Upper lobe of right lung (tissue), 1 donor: ENCODE results near the gene CCDC117. TPM values are rescaled to one million over a fixed set of nuclear protein-coding genes. Genes with fewer than 3 reads are reported as not detected.
"Not testable (repeated sequence)": the region's sequence is repeated elsewhere in the genome, so short reads cannot be mapped to it uniquely, and the experiment has no call there.

Experiments used
- ATAC-seq: fragments of 200-7000 bp; cut with Tn5 transposase; one replicate; pipeline ENCODE4 v1.9.1; 2020; ENCODE audit warnings: mild to moderate bottlenecking, moderate library complexity
- DNase-seq: peaks from one replicate; pipeline ENCODE4 v3.0.0-alpha.2; 2020
- H3K27ac ChIP-seq: fragments of 200-600 bp; one replicate; pipeline ENCODE4 v1.8.0; 2022
- H3K27me3 ChIP-seq: fragments of 200-600 bp; one replicate; pipeline ENCODE4 v1.8.0; 2022; ENCODE audit warnings: mild to moderate bottlenecking
- H3K36me3 ChIP-seq: fragments of 200-600 bp; one replicate; pipeline ENCODE4 v1.8.0; 2022
- H3K4me1 ChIP-seq: fragments of 200-600 bp; one replicate; pipeline ENCODE4 v1.8.0; 2022
- H3K4me3 ChIP-seq: fragments of 200-600 bp; one replicate; pipeline ENCODE4 v1.8.0; 2022; ENCODE audit warnings: mild to moderate bottlenecking
- H3K9me3 ChIP-seq: fragments of 200-600 bp; one replicate; pipeline ENCODE4 v1.8.0; 2022
- intact Hi-C: fragments of 100-400 bp; cut with DNase I; formaldehyde crosslinking; loops from one replicate; pipeline ENCODE4 v1.11.0; 2022
- total RNA-seq: library from RNA; stranded (reverse); fragmentation: NEBNext Ultra II Directional; extraction: Animal tissue kit (Norgen Biotek cat#: 25700); gene quantifications from one replicate; pipeline ENCODE4 v1.2.1, GENCODE V29; 2021
- TF ChIP-seq, protein P1 (sequence below): fragments of 200-600 bp; IDR thresholded peaks from one replicate; pipeline ENCODE4 v1.8.0; 2022; ENCODE audit warnings: antibody characterized with exemption
- donor health status: DM: no; HTN: yes; CAD: no; lungs with severe emphysema.

CCDC117 gene
- total RNA-seq, 1 donor from 2014 or later: 19.7 TPM

DNA sequence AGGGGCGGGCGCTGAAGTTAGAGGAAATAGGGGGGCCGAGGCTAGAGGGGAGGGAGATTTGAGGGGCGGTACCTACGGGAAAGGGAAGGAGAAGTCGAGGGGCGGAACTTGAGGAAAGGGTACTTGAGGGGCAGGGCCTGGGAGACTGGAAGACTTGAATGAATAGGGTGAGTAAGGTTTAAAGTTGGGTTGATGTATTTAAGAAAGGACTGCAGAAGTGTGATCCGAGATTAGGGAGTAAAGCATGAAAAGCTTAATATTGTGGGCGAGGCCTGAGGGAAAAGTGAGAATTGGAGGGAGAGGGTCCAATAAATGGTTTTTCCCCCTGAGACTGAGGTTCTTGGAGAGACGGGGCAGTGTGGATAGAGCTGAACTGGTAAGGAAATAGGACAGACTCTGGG is 29.9 kb upstream of the CCDC117 start:
- H3K27ac ChIP-seq: peak overlapping the region; percentile 51
- TF ChIP-seq, protein P1, sequence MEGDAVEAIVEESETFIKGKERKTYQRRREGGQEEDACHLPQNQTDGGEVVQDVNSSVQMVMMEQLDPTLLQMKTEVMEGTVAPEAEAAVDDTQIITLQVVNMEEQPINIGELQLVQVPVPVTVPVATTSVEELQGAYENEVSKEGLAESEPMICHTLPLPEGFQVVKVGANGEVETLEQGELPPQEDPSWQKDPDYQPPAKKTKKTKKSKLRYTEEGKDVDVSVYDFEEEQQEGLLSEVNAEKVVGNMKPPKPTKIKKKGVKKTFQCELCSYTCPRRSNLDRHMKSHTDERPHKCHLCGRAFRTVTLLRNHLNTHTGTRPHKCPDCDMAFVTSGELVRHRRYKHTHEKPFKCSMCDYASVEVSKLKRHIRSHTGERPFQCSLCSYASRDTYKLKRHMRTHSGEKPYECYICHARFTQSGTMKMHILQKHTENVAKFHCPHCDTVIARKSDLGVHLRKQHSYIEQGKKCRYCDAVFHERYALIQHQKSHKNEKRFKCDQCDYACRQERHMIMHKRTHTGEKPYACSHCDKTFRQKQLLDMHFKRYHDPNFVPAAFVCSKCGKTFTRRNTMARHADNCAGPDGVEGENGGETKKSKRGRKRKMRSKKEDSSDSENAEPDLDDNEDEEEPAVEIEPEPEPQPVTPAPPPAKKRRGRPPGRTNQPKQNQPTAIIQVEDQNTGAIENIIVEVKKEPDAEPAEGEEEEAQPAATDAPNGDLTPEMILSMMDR: no peak
- H3K4me3 ChIP-seq: peak overlapping the region; percentile 99
- peaks cover 12% of the 10 kb centered on the region for H3K4me1 ChIP-seq
- DNase-seq: no peak
- H3K27me3 ChIP-seq: no peaks in the 10 kb centered on the region
- H3K9me3 ChIP-seq: no peaks in the 10 kb centered on the region
- H3K36me3 ChIP-seq: peaks cover 38% of the 10 kb centered on the region
- ATAC-seq: no peak
- intact Hi-C loops: no loop called here

DNA sequence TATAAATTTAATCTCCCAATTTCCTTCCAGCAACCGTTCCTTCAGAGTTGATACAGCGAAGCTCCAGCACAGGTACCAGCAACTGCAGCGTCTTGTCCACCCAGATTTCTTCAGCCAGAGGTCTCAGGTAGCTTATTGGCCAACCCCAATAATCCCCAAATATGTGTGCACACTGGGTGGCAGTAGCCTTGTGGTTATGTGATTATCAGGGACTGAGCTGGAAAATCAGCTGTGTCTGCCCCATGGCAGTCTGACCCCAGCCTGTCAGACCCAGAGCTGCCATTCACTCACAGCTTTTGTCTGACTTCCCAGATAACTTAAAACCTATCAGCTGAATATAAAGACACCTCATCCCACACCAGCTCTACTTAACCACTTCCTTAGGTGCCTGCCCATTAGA is 28.6 kb upstream of the CCDC117 start:
- TF ChIP-seq, protein P1: no peak
- Histone ChIP-seq H3K27ac (no peak overlapping the region), H3K4me3 (no peak overlapping the region), H3K4me1 (peaks cover 12% of the 10 kb centered on the region), H3K36me3 (peaks cover 48% of the 10 kb centered on the region), H3K9me3 (no peaks in the 10 kb centered on the region), H3K27me3 (no peaks in the 10 kb centered on the region)
- DNase-seq (no peak), ATAC-seq (no peak)
- intact Hi-C loops: no loop called here

DNA sequence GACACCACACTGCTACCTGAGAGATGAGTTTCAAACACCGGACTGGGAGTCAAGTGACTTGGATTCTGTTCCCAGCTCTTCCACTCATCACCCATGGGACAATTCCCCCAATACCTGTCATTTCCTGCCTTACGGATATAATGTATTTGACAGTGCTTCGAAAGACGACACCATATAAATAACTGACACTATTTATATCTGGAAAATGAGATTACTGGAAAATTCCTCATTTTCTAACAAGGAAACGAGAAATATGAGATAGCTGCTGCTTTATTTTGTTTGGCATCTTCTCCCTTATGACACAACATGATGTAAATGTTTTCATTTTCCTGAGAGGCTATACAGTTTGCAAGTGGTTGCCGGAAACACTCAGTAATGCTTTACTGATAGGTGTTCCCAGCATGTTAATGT is 22.0 kb upstream of the CCDC117 start:
- intact Hi-C loops: no loop called here
- H3K27ac ChIP-seq: no peak overlapping the region
- H3K36me3 ChIP-seq: peaks cover 40% of the 10 kb centered on the region
- TF ChIP-seq, protein P1: no peak
- H3K4me3 ChIP-seq: no peak overlapping the region
- ATAC-seq (no peak), DNase-seq (no peak)
- H3K4me1 ChIP-seq: no peaks in the 10 kb centered on the region
- H3K9me3 ChIP-seq: no peaks in the 10 kb centered on the region
- H3K27me3 ChIP-seq: no peaks in the 10 kb centered on the region

DNA sequence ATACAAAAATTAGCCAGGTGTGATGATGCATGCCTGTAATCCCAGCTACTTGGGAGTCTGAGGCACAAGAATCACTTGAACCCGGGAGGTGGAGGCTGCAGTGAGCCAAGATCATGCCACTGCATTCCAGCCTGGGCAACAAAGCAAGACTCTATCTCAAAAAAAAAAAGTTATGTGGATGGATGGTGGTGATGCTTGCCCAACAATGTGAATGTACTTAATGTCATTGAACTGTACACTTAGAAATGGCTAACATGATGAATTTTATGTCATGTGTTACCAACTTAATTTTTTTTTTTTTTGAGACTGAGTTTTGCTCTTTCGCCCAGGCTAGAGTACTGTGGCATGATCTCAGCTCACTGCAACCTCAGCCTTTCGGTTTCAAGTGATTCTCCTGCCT is 18.0 kb upstream of the CCDC117 start:
- ATAC-seq, intact Hi-C loops, H3K4me3 ChIP-seq, DNase-seq, H3K27me3 ChIP-seq, H3K9me3 ChIP-seq, H3K4me1 ChIP-seq, H3K27ac ChIP-seq: not testable (repeated sequence)
- H3K36me3 ChIP-seq: peaks cover 10% of the 10 kb centered on the region

DNA sequence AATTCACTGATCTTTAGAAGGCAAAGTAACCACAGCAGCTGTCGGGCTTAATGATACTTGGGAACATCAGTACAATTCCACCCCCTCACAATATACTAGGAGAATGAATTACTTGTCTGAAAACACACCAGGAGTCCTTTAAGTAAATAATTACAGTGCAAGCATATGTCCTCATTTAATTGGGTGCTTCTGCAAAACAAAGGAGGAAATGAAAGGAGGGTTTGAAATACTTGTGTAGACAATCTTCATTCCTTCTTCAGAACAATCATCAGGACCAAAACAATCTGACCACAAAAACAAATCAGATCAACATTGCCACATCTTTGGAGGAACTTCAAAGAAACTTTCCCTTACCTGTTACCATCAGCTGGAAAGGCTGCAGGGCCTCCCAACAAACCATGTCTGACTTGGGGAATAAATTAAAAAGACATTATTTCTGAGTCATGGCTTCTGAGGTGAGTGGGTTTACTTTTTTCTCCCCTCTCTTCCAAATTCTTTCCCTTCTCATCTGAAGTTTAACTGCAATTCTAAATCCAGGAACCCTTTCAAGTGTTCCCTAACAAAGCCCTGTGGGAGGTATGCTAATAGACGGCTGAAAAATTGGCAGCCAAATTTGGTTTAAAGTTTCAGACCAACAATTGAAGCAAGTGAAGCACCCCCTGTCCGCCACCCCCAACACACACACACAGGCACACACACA is 12.5 kb upstream of the CCDC117 start:
- no peak overlapping the region for H3K4me3 ChIP-seq
- ATAC-seq (no peak), DNase-seq (no peak)
- H3K9me3 ChIP-seq: no peaks in the 10 kb centered on the region
- no peaks in the 10 kb centered on the region for H3K27me3 ChIP-seq
- H3K27ac ChIP-seq: no peak overlapping the region
- H3K36me3 ChIP-seq: no peaks in the 10 kb centered on the region
- H3K4me1 ChIP-seq: no peaks in the 10 kb centered on the region
- intact Hi-C loops: no loop called here
- TF ChIP-seq, protein P1: no peak

DNA sequence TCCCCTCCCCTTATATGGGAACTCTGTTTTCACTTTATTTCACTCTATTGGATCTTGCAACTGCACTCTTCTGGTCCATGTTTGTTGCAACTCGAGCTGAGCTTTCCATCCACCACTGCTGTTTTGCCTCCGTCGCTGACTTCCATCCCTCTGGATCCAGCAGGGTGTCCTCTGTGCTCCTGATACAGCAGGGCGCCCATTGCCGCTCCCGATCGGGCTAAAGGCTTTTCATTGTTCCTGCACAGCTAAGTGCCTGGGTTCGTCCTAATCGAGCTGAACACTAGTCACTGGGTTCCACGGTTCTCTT is 11.1 kb upstream of the CCDC117 start:
- TF ChIP-seq, protein P1: no peak
- no peaks in the 10 kb centered on the region for H3K36me3 ChIP-seq
- no peaks in the 10 kb centered on the region for H3K9me3 ChIP-seq
- no peak overlapping the region for H3K27ac ChIP-seq
- intact Hi-C loops: no loop called here
- no peak for ATAC-seq
- no peak overlapping the region for H3K4me3 ChIP-seq
- no peaks in the 10 kb centered on the region for H3K4me1 ChIP-seq
- no peak for DNase-seq
- no peaks in the 10 kb centered on the region for H3K27me3 ChIP-seq

DNA sequence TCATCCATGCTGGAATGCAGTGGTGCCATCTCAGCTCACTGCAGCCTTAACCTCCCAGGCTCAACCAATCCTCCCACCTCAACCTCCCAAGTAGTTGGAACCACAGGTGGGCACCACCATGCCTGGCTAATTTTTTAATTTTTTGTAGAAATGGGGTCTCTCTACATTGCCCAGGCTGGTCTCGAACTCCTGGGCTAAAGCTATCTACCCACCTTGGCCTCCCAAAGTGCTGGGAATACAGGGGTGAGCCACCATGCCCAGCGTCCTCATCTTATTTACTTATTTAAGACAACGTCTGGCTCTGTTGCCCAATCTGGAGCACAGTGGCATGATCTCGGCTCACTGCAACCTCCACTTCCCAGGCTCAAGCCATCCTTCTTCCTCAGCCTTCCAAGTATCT is 10.5 kb upstream of the CCDC117 start:
- ATAC-seq, intact Hi-C loops, H3K27ac ChIP-seq, H3K9me3 ChIP-seq, H3K4me1 ChIP-seq, H3K36me3 ChIP-seq, DNase-seq, H3K27me3 ChIP-seq, H3K4me3 ChIP-seq: not testable (repeated sequence)
